GM12864 (cell line): Measurements from ENCODE around the gene CINP.

ENCODE experiments used
- DNase-seq: peaks from one replicate; pipeline ENCODE4 v3.0.0-alpha.2; 2011; ENCODE audit warnings: low read depth
- H3K4me3 ChIP-seq: 2 replicates; pipeline ENCODE4 v1.5.1; 2011; ENCODE audit warnings: mild to moderate bottlenecking, low read depth, low read length, control low read depth
- TF ChIP-seq, protein P1 (sequence below): IDR thresholded peaks from 2 replicates; pipeline ENCODE4 v1.5.1; 2011; ENCODE audit warnings: low read depth, mild to moderate bottlenecking, moderate library complexity, low read length, control low read depth, inconsistent platforms; ENCODE audit errors: missing control alignments

CINP gene

DNA sequence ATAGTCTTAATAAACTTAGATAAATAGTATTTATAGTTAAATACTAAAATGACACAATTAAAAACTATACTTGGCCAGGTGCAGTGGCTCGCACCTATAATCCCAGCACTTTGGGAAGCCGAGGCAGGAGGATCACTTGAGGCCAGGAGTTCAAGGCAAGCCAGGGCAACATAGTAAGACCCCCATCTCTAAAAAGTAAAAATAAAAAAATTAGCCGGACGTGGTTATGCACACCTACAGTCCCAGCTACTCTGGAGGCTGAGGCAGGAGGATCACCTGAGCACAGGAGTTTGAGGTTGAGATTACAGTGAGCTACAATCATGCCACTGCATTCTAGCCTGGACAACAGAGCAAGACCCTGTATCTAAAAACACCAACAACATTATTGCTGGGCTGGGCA is 16.0 kb downstream of the CINP start:
- DNase-seq = no peak
- TF ChIP-seq, protein P1, sequence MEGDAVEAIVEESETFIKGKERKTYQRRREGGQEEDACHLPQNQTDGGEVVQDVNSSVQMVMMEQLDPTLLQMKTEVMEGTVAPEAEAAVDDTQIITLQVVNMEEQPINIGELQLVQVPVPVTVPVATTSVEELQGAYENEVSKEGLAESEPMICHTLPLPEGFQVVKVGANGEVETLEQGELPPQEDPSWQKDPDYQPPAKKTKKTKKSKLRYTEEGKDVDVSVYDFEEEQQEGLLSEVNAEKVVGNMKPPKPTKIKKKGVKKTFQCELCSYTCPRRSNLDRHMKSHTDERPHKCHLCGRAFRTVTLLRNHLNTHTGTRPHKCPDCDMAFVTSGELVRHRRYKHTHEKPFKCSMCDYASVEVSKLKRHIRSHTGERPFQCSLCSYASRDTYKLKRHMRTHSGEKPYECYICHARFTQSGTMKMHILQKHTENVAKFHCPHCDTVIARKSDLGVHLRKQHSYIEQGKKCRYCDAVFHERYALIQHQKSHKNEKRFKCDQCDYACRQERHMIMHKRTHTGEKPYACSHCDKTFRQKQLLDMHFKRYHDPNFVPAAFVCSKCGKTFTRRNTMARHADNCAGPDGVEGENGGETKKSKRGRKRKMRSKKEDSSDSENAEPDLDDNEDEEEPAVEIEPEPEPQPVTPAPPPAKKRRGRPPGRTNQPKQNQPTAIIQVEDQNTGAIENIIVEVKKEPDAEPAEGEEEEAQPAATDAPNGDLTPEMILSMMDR = no peak
- H3K4me3 ChIP-seq = no peak overlapping the region

DNA sequence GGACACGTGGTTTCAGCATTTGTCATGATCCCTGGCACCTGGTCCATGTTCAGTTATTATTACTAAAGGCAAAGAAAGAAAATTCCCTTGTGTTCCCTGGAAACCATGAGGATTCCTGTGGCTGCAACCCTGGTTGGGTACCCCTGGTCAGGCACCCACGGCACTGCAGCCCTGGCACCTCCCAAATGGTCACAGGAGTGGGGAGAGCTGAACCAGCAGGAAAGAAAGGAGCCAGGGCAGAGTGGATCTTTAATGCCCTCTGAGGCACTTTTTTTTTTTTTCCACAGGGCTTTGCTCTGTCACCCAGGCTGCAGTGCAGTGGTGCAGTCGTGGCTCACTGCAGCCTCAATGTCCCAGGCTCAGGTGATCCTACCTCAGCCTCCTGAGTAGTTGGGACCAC is 17.5 kb downstream of the CINP start:
- no peak overlapping the region for H3K4me3 ChIP-seq
- TF ChIP-seq, protein P1 = no peak
- no peak for DNase-seq

DNA sequence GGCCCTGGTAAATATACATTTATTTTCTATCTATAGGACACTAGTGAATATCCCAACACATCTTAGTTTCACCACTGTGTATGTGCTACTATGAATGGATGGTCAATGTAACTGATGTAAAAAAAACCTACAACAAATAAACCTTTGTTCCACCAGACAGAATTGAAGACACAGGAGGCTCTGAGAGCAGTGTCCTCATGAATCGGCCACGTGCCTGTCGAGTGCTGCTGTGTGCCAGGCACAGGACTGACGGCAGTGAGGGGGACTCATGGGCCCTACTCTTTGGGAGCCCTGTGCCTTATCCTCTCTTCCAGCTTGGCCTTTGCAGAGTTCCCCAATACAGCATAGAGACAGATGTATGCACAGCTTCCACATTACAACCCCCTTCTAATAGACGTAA is 18.2 kb downstream of the CINP start:
- no peak overlapping the region for H3K4me3 ChIP-seq
- TF ChIP-seq, protein P1 = no peak
- no peak for DNase-seq

DNA sequence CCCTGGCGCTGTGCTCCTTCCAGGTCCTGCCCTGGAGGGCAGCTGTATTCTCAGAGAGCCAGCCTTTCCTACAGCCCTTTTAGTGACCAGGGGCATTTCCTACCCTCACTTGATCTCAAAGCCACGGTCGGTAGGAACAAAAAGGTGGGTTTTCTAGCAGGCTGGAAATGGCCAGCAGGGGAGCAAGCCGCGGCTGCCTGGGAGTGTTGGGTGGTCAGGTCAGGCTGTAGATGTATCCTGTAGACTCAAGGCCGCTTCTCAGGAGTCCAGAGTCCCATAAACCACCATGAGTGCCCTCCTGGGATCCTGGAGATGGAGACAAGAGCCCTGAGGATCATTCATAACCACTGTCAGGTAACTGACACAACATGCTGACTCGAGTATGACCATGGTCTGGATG is 18.6 kb downstream of the CINP start:
- no peak overlapping the region for H3K4me3 ChIP-seq
- TF ChIP-seq, protein P1 = no peak
- no peak for DNase-seq

DNA sequence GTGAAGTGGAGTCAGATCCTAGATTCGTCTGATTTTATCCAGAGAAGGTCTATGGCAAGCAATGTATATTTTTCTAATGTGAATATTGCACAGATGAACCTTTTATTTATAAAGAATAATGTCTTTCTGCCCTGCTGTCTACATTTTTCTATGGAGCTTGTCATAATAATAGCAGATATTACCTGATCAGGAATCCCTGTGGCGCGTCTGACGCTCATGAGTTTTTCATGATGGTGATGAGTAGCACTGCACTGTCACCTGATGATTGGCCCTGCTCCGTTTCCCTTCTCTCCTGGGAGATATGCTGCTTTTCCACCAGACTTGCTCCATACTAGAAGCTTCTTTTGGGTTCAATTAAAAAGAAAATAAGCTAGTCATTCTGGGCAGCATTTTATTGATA is 20.5 kb downstream of the CINP start:
- TF ChIP-seq, protein P1 = no peak
- H3K4me3 ChIP-seq = no peak overlapping the region
- no peak for DNase-seq

DNA sequence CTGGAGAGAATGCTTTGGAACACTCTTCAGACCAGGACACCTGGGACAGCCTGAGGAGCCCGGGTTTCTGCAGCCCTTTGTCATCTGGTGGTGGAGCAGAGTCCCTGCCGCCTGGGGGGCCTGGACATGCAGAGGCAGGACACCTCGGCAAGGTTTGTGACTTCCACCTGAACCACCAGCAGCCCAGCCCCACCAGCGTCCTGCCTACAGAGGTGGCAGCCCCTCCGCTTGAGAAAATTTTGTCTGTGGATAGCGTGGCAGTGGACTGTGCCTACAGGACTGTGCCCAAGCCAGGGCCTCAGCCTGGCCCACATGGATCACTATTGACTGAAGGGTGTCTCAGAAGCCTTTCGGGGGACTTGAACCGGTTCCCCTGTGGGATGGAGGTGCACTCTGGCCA is 21.1 kb downstream of the CINP start:
- TF ChIP-seq, protein P1 = no peak
- H3K4me3 ChIP-seq = no peak overlapping the region
- DNase-seq = no peak

DNA sequence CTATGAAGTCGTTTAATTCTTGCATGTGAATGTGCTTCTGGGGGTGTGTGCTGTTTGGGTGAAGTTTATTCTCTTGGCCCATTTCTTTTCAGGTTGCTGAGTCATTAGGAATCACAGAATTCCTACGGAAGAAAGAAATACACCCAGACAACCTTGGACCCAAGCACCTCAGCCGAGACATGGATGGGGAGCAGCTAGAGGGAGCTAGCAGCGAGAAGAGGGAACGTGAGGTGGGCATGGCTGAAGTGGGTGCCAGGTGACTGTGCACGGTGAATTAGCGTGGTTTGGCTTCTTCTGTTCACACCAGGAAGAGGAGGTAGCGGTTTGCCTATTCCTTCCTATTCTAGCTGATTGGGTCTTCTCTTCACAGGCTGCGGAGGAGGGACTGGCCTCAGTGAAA is 24.0 kb downstream of the CINP start:
- no peak for DNase-seq
- no peak overlapping the region for H3K4me3 ChIP-seq
- TF ChIP-seq, protein P1 = no peak
